GM21423 (cell line): ENCODE measurements around the gene RSPH1.
"Not testable (repeated sequence)": the region's sequence is repeated elsewhere in the genome, so short reads cannot be mapped to it uniquely, and the experiment has no call there.

Source experiments
- ATAC-seq: cut with Tn5 transposase; IDR thresholded peaks from one replicate; pipeline ENCODE4 v1.9.1; 2021; ENCODE audit warnings: mild to moderate bottlenecking, moderate library complexity; ENCODE audit not compliant: unreplicated experiment

The RSPH1 gene

DNA sequence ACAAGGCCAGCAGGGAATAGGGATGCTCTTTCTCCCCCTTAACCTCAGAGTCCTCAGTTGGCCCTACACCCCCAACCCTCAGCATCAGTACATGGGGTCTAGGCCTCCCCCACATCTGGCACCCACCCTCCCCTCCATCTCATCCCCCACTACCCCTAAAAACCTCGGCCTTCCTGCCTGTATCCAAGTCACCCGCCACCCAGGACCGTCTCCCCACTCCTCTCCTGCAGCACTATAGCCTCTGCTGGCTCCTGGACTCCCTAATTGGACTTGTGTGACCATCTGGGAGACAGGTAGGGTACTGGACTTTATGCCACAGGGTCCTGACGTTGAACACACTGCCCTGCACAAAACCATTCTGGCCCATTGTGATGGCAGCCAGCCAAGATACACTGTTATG lies 6.0 kb downstream of the RSPH1 start:
- ATAC-seq = no peak

DNA sequence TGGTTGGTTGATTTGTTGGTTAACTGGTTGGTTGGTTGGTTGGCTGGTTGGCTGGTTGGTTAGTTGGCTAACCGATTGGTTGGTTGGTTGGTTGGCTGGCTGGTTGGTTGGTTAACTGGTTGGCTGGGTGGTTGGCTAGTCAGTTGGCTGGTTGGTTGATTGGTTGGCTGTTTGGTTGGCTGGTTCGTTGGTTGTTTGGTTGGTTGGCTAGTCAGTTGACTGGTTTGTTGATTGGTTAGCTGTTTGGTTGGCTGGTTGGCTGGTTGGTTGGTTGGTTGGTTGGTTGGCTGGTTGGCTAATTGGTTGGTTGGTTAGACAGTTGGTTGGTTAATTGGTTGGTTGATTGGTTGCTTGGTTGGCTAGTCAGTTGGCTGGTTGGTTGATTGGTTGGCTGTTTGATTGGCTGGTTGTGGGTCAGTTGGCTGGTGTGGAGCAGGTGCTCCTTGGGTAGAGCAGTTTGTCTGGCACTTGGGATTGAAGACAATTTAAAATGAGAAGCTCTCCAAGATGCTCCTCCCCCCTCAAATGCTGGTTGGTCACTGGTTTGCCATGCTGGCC lies 6.9 kb downstream of the RSPH1 start:
- ATAC-seq = no peak

DNA sequence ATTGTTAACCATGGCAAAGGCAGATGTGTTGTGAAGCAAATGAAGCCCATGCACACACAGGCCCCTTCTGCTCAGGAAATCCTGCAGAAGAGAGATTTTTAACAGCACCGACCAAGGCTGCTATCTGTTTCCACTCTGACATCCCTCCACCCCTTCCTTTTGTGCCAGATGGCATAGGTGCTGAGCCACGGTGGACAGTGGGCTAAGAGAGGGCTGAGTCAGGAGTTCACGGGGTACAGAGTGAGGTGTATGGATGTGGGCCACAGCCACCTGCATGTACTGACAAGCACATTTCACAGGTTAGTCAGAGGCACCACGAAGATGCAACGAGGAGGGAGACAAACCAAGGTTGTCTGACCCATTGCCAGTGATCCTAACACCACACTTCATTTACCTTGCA lies 9.5 kb downstream of the RSPH1 start:
- ATAC-seq = no peak

DNA sequence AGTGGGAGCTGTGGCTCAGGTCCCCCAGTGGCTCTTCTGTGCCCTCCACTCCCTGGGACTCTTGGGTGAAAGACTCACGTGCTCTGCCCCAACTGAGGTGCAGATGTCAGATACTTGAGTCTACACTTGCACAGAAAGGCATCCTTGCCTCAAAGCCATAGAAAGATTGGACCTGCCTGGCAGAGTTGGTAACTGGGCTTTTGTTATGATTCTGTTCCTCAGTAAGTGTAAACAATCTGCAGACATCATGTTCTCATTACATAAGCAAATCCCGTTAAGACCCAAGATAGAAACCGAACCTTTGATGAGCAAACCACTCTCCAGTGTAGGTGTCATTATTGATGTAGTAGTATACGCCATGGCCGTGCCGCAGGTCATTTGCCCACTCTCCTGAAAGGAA lies 10.0 kb downstream of the RSPH1 start:
- ATAC-seq = no peak

DNA sequence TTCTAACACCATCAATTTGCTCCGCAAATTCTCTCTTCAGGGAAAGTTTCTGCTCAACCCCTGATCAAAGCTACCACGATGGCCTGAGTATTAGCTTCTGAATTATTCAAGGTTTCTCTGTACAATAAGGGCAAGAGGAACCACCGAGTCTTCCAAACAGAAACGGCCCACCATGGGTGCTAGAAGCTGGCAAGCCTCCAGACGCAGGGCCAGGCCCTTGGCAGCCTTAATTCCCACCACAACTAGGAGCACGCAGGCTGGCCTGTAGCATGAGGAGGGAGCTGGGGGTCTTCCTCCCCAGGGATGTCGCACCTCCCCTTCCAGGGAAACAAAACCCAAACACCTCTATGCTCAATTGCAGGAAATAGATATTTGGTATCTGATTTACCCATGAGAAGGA lies 11.1 kb downstream of the RSPH1 start:
- ATAC-seq = no peak

DNA sequence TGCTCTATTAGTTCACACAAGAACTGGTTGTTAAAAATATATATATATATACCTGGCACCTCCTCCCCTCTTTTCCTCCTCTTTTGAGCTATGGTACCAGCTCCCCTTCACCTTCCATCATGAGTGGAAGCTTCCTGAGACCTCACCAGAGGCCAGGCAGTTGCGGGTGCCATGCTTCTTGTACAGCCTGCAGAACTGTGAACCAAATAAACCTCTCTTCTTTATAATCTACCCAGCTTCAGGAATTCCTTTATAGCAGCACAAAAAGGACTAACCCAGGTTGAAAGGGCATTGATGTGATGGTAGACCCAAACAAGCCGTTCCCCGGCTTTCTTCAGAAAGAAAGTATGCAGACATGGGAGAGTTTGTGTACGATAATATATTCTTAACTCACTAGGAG lies 14.9 kb downstream of the RSPH1 start:
- ATAC-seq = no peak

DNA sequence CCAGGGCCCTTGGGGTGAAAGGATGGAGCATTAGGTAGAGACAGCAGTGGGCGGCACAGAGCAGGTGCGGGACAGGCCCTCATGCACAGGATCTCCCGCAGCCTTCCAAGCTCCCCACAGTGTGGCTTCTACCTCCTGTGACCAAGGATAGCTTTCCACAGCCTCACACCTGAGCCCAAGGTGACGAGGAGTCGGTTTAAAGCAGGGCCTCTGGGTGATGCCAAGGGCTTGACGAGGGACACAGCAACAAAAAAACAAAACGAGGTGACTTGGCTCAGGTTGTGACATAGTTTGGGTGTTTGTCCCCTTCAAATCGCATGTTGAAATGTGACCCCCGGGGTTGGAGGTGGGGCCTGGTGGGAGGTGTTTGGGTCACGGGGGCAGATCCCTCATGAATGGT lies 15.3 kb downstream of the RSPH1 start:
- ATAC-seq = no peak

DNA sequence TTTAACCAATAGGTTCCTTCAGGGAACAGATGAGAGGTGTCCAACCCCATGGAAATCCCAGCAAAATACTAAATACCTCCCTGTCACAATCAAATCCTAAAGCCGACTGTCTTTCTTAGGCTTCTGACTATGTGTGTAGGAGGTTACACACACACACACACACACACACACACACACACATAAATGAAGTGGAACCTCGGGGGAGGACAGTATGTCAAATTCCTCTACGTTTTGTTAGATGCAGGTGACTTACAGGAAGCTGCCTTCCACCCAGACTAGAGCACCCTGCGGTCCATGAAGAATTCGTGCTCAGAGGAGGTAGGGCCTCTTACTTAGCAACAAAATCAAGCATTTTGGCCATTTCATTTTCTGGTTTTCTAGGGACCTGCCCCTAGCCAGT lies 16.4 kb downstream of the RSPH1 start:
- ATAC-seq = no peak

DNA sequence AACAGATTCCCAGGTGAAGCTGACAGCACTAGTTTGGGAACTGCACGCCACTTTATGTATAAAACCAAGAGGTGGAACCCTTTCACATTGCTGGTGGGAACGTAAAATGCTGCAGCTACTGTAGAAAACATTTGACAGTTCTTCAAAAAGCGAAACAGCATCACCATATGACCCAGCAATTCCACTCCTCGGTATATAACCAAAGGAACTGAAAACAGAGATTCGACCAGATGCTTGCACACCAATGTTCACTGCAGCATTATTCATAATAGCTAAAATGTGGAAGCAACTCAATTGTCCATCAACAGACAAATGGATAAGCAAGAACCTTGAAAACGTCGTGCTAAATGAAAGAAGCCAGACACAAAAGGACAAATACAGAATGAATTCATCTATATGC lies 17.5 kb downstream of the RSPH1 start:
- peak; percentile 43 for ATAC-seq

DNA sequence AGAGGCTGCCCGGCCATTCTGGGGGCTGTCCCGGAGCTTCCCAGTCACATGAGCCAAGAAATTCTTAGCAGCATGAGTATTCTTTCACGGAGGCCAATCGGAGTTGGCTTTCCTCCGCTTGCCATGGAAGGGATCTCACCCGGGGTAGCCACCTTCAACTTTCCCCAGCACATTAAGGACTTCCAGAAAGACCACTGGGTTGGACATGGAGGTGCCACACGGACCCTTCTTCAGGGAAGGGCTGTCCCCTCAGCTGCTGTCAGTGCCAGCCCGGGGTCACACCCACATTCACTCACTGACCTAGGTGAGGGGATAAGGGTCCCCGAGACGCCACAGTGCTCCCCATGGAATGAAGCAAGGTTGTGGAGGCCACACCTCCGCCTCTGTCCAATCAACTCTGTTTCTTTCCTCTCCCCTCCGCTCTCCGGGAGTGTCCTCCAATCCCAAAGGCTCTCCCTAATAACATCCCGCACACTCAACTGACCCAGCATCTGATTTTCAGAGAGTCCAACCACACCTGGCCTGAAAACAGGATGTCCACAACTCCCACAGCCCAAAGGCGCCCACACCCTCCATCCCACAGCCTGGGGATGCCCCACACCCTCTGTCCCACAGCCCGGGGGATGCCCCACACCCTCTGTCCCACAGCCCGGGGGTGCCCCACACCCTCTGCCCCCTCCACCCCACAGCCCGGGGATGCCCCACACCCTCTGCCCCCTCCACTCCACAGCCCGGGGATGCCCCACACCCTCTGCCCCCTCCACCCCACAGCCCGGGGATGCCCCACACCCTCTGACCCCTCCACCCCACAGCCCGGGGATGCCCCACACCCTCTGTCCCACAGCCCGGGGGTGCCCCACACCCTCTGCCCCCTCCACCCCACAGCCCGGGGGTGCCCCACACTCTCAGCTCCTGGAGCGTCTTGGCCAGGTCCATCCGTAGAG lies 19.4 kb downstream of the RSPH1 start:
- ATAC-seq = no peak

DNA sequence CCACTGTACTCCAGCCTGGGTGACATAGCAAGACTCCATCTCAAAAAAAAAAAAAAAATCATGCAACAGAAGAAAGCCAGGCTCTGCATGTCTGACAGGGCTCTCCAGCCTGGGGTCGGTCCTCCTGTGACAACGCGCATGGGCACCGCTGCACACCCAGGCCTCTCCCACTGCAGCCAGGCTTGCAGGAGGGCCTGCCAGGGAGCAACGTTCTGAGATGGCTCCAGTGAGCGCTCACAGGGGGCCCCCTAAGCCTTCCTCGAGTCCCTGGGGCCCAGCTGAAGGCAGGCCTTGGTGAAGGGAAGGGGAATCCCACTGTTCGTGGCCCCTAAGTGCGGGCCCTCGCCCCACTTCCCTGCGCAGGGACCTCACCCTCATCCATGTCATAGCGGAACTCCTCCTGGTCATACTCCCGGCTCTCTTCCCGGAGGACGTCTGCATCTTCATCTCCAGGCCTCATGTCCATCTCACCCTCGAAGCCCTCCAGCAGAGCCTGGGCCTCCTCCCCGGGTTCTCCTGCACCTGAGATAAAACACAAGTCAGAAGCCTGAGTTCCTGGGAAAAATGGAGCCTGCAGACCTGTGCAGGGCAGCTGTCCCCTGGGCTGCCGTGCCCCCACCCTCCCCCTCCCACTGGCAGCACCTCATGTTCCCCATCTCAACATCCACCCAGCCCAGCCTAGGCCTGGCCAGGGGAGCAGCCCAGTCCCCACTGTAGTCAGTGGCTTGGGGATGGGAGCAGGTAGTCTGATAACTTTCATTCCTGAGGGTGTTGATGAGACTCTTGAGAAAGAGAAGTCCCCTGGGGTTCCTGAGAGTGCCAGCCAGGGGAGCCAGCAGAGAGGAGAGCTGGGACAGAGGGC lies 20.3 kb downstream of the RSPH1 start:
- ATAC-seq = no peak

DNA sequence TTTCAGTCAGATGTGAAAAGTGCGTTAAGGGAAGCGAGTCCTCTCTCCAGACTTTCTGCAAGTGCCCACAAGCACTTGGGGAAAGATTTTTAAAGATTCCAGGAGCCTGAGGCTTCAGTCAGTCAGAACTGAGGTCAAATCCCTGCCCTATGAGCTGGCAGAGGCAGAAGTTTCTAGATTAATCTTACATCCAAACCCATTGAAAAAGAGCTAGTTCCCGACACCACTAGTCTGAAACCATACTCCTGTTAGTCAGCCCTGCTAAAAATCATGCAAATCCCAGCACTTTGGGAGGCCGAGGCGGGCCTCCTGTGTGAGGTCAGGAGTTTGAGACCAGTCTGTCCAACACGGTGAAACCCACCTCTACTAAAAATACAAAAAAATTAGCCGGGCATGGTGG lies 21.0 kb downstream of the RSPH1 start:
- no peak for ATAC-seq

DNA sequence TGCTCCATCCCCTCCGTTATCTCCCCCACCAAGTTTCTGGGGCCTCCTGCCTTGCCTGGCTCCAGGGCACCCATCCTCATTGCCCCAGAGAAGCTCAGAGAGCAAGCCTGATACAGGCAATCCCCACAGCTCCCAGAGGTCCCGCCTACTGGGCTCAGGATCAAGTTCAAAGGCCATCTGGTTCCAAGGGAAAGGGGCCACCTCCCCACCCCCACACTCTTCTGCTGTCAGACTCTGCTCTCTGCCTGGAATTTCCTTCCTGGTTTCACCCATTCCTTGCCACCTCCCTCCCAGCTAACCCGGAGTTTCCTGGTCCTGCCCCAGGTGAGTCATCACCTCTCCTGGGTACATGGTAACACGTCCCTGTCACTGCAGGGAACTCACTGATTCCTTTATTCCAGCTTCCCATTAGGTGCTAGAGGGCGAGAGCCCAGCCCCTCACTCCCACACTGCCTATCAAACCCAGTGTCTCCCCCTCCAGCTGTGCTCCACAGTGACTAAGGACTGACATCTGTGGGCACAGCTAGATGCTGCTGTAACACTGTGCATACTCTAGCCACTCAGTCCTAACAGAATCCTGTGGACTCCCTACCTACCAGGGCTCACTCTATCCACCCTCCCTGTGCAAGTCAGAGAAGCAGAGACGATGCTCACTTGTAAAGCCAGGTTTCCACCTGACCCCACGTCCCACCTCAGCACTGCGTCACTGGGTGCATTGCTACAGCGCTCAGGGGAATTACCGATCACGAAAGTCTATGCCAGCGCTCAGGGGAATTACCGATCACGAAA lies 21.8 kb downstream of the RSPH1 start:
- no peak for ATAC-seq

DNA sequence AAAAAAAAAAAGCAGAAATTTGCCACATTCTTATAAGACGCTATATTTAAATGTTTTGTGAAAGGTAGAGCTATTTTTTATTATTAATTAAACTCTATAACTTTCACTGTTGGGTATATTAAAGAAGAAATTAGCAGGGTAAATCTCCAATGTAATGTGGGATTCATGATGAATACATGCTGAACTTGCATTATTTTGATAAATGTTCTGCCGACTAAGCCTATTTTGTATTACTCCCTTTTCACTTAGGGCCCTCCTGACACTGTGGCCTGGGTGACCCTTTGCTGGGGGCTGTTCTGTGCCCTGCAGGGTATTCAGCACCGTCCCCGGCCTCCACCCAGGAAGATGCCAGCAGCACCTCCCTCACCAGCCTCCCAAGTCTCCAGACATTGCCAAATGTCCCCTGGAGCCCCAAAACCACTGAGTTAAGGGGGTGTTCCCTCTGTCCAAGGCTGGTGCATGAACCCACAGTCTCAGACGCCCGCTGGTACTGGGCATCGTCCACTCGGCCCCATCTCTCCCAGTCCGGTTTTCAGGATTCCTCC lies 22.5 kb downstream of the RSPH1 start:
- no peak for ATAC-seq

DNA sequence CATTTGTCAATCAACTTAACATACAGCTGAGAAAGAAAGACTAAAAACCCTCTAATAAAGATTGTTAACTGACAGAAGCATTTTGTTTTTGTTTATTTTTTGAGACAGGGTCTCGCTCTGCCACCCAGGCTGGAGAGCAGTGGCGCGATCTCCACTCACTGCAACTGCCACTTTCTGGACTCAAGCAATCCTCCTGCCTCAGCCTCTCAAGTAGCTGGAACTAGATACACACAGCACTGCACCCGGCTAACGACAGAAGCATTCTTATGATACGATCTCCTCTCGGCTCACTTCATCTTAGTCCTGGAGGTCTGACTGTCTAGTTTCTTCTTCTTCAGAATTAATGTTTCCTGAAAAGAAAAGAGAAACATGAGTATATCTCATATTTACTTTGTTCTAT lies 23.5 kb downstream of the RSPH1 start:
- no peak for ATAC-seq

DNA sequence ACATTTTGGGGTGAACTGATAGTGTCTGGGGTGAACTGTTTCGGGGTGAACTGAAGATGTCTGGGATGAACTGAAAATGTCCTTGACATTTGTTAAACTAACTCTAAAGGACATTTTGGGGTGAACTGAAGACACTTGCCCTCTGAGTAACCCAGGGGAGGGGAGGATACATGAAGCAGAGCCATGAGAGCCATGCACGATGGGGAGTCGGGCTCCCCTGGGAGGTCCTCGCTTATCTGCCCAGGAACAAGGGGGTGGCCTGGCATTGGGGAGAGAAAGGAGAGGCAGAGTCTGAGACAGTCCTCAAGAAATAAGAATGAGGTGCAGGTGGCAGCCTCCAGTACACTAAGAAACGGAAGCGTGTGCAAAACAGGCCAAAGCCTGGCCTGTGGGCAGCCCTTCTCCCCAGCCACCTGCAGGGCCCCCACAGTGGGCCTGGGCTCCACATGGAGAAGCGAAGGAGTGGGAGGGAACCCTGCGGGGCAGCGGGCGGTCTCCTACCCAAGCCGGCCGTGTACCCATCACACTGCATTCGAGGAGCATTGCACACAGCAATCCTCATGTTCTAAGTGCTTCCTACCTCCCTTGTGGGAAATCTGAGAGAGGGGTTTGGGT lies 24.2 kb downstream of the RSPH1 start:
- no peak for ATAC-seq

DNA sequence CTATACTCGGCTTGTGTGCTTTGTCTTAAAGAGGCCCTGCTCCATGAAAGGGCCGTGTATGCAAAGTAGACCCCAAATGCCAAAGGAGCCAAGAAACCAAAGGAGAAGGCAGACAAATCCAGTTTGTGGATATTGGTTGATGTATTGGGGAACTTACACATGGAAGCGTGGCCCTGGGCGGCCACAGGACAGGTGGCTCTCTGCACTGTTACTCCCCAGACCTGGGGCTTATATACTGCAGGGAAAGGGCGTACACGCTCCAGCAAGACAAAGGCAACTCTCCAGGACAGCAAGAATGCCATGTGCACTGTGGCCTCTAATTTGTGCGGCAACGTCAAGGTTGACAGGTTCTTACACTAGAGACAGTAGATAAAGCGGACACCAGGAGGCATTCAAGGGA lies 24.8 kb downstream of the RSPH1 start:
- ATAC-seq = no peak

DNA sequence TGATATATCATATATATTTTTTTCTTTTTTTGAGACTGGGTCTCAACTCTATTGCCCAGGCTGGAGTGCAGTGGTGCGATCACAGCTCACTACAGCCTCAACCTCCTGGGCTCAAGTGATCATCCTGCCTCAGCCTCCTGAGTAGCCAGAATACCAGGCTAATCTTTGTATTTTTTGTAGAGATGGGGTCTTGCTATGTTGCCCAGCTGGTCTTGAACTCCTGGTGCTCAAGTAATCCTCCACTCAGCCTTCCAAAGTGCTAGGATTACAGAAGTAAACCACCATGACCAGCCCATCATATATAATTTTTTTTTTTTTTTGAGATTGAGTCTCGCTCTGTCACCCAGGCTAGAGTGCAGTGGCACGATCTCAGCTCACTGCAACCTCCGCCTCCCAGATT lies 26.3 kb downstream of the RSPH1 start:
- not testable (repeated sequence) for ATAC-seq

DNA sequence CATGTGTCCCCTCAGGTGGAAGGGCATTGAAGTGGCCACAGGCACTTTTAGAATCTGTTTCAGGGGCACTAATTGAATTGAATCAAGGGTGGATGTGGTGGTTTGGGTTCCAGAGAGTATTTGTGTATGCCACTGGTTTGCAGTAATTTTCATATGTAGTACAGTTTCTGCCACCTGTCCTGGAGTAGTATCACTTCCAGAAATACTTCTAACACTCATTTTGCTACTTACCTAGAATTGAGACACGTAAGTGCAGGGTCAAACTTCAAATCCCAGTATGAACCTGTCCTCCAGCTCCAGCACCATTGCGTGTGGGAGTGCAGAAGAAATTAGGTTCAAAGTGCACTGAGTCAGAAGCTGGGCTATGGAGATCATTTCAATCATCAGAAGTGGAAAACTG lies 26.8 kb downstream of the RSPH1 start:
- ATAC-seq = no peak

DNA sequence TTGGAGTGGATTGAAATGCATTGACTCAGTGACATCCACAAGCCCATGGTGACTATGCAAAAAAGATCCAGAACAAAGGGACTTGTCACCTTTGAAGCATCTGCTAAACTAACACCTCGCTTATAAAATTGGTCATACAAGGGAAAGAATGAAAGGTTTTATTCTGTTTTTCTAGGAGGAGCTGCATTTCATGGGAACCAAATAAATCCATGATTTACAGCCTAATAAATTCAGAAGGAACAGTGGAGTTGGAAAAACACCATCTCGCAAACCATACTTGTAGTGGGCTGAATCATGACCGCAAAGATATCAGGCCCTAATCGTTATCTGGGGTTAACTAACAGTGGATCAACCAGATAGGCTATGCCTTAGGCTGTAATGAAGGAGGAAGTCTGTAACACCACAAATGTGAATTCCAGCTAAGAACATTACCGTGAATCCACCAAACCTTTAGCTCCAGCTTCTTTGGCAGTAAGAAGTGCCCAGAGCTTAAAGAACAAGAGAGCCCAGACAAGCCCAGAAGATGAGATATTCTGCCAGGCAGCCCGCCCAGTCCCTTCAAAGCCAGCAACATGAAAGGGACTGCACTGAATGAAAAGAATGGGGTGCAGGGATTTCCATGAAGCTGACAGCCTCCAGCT lies 27.4 kb downstream of the RSPH1 start:
- no peak for ATAC-seq
